Activated CD4-positive, CD25-positive, alpha-beta regulatory T cell treated with anti-CD3 and anti-CD28 coated beads, Interleukin-2, amount 50 U/mL, for 24 hours (primary cell): ENCODE data around the gene IQCF6.
"Not testable (repeated sequence)": the region's sequence is repeated elsewhere in the genome, so short reads cannot be mapped to it uniquely, and the experiment has no call there.

Experiments used
- ATAC-seq, 2 donors: fragments of 150-1000 bp; cut with Tn5 transposase; one replicate each; pipeline ENCODE4 v1.10.0; 2021; ENCODE audit warnings: mild to moderate bottlenecking in 1 of 2, moderate library complexity in 1 of 2

The IQCF6 gene

DNA sequence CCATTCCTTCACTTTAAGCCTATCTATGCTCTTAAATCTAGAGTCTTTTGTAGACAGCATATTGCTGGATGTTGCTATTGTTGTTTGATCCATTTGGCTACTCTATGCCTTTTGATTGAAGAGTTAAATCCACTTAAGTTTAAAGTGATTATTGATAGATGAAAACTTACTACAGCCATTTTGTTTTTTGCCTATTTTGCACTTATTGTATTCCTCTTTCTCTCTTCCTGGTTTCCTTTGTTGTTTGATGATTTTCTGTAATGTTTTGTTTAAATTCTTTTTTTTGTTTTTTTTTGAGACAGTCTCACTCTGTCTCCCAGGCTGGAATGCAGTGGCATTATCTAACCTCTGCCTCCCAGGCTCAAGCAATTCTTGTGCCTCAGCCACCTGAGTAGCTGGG, 19.8 kb downstream of the IQCF6 start:
- no peak for ATAC-seq

DNA sequence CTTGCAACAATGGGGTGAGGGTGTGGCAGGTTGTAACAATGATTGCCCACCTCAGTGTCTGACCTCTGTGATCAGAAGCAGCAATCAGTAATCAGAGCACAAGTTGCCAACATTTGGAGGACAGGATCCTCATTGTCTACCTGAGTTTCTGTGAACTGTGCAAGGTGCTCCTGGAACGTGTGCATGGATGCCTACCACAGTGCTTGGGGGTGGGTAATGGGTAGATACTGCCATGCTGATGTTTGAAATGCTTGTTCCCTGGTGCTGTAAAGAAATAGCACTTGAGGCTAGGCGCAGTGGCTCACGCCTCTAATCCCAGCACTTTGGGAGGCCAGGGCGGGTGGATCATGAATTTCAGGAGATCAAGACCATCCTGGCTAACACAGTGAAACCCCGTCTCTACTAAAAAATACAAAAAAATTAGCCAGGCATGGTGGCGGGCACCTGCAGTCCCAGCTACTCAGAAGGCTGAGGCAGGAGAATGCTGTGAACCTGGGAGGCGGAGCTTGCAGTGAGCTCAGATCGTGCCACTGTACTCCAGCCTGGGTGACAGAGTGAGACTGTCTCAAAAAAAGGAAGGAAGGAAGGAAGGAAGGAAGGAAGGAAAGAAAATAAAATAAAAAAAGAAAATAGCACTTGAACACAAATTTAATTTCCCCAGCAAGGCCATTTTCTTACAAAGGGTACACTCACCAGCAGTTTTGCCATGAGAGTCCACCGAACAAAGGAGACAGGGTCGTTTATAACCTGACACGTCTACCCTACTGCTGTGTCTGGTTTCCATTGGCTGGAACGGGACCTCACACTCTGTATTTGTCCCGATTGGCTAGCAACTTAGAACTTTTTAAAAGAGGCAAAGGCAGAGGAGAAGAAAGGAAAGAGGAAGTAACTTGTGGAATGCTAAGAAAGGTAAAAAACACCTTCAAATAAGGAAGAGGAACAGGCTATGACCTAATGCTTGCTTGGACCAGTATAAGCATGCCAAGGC, 25.0 kb downstream of the IQCF6 start:
- ATAC-seq = not testable (repeated sequence)

DNA sequence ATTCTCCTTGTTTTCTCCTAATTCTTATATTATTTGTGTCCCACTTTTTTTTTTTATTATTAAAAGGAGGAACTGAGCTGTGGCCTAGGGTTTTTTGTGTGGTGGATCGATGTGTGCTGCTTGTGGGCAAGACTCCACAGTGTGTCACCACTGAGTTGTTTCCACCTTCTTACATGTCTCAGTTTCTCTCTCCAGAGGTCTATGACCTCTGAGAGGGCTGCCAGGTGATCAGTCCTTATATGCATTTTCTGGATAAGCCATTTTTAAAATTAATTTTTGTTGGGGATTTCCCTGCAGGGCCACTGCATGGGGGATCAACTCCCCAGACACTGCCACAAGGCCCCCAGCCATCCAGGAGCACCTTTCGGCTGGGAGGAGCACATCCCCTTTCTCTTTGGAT, 27.8 kb downstream of the IQCF6 start:
- ATAC-seq = no peak

DNA sequence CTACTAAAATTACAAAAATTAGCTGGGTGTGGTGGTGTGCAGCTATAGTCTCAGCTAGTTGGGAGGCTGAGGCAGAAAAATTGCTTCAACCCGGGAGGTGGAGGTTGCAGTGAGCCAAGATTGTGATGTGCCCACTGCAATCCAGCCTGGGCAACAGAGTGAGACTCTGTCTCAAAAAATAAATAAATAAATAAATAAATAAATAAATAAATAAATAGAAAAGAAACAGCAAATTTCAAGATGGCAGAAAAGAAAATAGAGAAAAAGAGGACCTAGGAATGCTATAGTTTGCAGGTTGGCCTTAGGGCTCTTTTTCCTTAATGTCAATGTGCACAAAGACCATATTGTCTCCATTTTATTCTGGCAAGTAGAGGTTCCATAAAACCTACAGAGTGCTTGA, 28.2 kb downstream of the IQCF6 start:
- no peak for ATAC-seq

DNA sequence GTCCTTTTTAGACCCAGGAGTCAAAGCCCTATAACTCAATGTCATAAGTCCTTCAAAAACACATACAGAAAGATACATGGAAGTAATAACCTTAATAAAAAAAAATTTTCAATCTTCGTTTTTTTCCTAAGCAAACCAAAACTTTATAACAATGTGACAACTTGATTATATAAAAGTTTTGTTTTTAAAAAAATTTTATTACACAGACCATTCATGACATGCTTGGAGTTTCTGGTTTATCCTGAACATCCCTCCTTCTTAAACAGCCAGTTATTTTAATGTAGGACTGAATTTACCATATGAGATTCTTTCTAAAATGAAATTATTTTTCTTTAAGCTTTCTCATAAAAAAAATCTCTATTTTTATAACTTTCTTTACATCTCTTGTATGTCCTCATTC, 30.7 kb downstream of the IQCF6 start:
- ATAC-seq = no peak

DNA sequence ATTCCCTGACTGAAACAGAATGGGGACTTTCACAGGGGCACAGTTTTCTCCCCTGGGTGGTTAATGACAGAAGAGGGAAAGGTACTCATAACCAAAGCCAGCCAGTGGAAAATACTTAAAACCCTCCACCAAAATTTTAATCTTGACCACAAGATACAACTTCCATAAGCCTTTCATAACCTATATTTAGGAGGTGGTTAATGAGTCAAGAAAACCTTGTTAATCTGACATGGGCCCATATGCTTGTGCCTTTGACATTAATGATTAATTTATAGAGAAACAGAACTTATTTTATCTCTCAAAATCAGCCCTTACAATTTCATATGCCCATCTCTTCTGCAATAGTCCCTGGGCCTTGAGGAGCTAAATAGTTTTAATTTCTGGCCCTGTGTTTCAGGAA, 31.2 kb downstream of the IQCF6 start:
- peak in 1 of 2 donors; percentile 36 for ATAC-seq

DNA sequence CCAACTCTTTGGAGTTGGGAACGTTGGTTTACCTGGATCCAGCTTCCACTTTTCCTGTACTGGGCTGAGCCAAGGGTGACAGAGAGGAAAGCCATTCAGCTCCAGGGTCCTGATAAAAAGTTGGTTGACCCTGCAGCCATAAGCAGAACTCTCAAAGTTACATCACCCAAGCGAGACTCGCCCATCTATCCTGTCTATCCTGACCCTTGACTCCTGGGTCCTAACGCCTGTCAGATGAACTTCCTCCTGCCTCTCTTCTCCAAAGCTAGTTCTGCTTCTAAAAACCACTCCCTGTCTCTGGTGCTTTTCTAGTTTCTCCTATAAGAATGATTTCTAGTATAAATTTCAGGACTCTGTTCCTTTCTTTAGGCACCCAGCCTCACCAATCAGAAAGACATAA, 36.1 kb downstream of the IQCF6 start:
- not testable (repeated sequence) for ATAC-seq

DNA sequence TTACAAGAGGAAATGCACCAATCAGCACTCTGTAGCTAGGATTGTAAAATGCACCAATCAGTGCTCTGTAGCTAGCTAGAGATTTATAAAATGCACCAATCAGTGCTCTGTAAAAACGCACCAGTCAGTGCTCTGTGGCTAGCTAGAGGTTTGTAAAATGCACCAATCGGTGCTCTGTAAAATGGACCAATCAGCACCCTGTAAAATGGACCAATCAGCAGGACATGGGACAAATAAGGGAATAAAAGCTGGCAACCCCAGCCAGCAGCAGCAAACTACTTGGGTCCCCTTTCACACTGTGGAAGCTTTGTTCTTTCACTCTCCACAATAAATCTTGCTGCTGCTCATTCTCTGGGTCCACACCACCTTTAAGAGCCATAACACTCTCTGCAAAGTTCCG, 36.7 kb downstream of the IQCF6 start:
- not testable (repeated sequence) for ATAC-seq

DNA sequence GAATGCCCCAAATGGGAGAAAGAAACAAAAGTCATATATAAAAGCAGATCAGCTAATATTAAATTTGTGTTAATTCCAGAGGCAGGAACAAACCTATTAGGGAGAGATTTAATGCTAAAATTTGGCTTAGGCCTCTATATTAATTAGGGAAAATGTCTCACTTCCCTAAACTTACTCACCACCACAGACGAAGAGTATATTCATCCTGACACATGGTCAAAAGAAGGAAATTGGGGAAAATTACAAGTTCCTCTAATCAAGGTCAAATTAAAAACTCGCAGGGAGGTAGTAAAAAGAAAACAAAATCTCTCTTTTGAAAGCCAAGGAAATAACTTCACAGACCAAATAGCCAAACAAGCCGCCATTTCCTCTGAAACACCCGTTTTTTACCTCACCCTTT, 39.9 kb downstream of the IQCF6 start:
- no peak for ATAC-seq

DNA sequence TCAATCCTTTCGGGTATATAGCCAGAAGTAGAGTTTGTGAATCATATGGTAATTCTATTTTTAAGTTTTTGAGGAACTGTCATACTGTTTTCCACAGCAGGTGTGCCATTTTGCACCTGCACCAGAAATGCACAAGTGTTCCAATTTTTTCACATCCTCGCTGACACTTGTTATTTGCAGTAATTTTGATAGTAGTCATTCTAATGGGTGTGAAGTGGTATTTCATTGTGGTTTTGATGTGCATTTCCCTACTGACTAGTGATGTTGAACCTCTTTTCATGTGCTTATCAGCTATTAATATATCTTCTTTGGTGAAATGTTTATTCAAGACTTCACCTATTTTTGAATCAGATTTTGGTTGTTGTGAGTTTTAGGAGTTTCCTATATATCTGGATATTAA, 43.1 kb downstream of the IQCF6 start:
- ATAC-seq = peak in 1 of 2 donors; percentile 49

DNA sequence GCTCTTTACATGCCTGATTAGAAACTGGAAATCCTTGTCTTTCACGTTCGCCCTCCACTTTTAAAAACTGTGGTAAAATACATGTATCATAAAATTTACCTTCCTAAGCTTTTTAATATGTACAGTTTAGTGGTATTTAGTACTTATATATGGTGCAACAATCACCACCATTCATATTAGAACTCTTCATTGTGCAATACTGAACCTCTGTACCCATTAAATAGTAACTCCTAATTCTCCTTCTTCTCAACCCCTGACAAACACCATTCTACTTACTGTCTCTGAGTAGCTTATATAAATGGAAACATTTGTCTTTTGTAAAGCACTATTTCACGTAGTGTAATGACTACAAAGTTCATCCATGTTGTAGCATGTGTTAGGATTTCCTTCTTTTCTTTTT, 44.0 kb downstream of the IQCF6 start:
- ATAC-seq = no peak

DNA sequence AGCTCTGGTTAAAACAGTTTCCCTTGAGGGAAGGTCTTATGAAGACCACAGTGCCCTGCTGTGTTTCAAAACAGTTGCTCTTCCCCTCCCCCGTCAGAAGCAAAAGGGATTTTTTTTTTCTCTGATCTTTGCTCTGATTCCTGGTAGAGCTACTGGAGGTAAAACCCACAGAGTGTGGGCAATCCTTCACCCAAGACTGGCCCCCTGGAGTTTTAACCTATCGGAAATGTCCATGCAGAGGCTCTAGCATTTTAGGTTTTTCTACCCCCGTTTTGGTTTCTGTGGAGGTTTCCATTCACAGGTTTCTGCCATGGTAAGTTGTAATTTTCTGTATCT, 44.5 kb downstream of the IQCF6 start:
- ATAC-seq = peak in 1 of 2 donors; percentile 53

DNA sequence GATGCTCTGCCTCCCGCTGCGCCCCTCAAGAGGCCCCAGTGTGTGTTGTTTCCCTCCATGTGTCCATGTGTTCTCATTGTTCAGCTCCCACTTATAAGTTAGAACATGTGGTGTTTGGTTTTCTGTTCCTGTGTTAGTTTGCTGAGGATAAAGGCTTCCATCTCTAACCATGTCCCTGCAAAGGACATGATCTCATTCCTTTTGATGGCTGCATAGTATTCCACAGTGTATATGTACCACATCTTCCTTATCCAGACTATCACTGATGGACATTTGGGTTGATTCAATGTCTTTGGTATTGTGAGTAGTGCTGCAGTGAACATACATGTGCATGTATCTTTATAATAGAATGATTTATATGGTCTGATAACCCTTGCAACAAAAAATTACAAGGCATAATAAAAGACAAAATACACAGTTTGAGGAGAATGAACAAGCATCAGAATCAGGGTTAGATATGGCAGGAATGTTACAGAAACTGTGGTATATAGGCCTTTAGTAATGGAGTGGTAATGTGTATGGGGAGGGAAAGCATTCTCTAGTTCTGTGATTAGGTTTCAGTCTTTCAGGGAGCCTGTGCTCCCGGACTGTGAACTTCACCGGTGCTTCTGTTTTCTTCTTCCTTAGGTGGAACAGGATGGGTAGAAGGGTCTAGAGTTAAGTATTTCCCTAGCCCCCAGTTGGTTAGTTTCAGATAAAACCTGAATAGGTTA, 45.0 kb downstream of the IQCF6 start:
- no peak for ATAC-seq

DNA sequence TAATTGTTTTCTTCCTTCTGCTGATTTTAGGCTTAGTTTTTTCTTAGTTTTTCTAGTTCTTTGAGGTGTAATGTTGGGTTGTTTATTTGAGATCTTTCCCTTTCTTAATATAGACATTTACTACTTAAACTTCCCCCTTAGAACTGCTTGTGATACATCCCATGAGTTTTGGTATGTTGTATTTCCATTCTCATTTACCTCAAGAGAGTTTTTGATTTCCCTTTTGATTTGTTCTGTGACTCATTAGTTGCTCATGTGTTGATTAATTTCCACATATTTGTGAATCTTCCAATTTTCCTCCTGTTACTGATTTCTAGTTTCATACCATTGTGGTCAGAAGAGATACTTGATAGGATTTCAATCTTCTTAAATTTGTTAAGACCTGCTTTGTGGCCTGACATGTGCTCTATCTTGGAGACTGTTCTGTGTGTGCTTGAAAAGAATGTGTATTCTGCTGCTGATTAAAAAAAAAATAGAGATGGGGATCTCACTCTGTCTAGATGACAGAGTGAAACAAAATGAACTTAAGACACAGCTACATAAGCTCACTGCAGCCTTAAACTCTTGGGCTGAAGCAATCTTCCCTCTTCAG, 49.9 kb downstream of the IQCF6 start:
- ATAC-seq = peak; percentile 54 to 65
